WTC11 (cell line): ENCODE results near the gene MYLK4.

Experiments used
- CBFB ChIP-seq: sonication (generic); formaldehyde crosslinking; IDR thresholded peaks from 2 replicates; pipeline ENCODE4 v1.8.1; 2022; ENCODE audit warnings: mild to moderate bottlenecking, low read depth, missing genetic modification reagents
- CTCF ChIP-seq: fragments of 200-600 bp; IDR thresholded peaks from 2 replicates; pipeline ENCODE4 v1.8.0; 2022; ENCODE audit warnings: antibody characterized with exemption
- ESRRA ChIP-seq: sonication (generic); formaldehyde crosslinking; IDR thresholded peaks from 2 replicates; pipeline ENCODE4 v1.8.1; 2022; ENCODE audit warnings: mild to moderate bottlenecking, missing genetic modification reagents, borderline replicate concordance
- FOXJ3 ChIP-seq: sonication (generic); formaldehyde crosslinking; IDR thresholded peaks from 2 replicates; pipeline ENCODE4 v1.9.0; 2021; ENCODE audit warnings: missing genetic modification reagents, mild to moderate bottlenecking, borderline replicate concordance
- GTF2I ChIP-seq: fragments of 250-450 bp; sonication (Bioruptor Pico); conservative IDR thresholded peaks from 2 replicates; pipeline ENCODE4 v1.4.0; 2021; ENCODE audit warnings: mild to moderate bottlenecking
- TCF7 ChIP-seq: sonication (generic); formaldehyde crosslinking; IDR thresholded peaks from 2 replicates; pipeline ENCODE4 v1.8.0; 2022; ENCODE audit warnings: mild to moderate bottlenecking, low read depth, missing genetic modification reagents, moderate library complexity
- TEAD4 ChIP-seq: sonication (generic); formaldehyde crosslinking; IDR thresholded peaks from 2 replicates; pipeline ENCODE4 v1.8.0; 2022; ENCODE audit warnings: mild to moderate bottlenecking, missing genetic modification reagents
- ZSCAN18 ChIP-seq: fragments of 250-450 bp; sonication (Bioruptor Pico); IDR thresholded peaks from 2 replicates; pipeline ENCODE4 v2.1.2; 2022; ENCODE audit warnings: mild to moderate bottlenecking, moderate library complexity
- TF ChIP-seq, protein P1 (sequence below): sonication (generic); formaldehyde crosslinking; IDR thresholded peaks from 2 replicates; pipeline ENCODE4 v1.8.0; 2022; ENCODE audit warnings: mild to moderate bottlenecking, missing genetic modification reagents
- TF ChIP-seq, protein P2 (sequence below): sonication (generic); formaldehyde crosslinking; IDR thresholded peaks from 2 replicates; pipeline ENCODE4 v1.8.0; 2022; ENCODE audit warnings: mild to moderate bottlenecking, missing genetic modification reagents
- TF ChIP-seq, protein P3 (sequence below): sonication (generic); formaldehyde crosslinking; IDR thresholded peaks from 2 replicates; pipeline ENCODE4 v1.8.1; 2022; ENCODE audit warnings: low read depth, missing genetic modification reagents, borderline replicate concordance

- TF ChIP-seq, protein P1, sequence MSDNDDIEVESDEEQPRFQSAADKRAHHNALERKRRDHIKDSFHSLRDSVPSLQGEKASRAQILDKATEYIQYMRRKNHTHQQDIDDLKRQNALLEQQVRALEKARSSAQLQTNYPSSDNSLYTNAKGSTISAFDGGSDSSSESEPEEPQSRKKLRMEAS (CRISPR knock-in tag), result no peak
- TF ChIP-seq ESRRA (CRISPR knock-in tag) (no peak), CTCF (no peak), TCF7 (CRISPR knock-in tag) (no peak), FOXJ3 (CRISPR knock-in tag) (no peak), TEAD4 (CRISPR knock-in tag) (no peak), ZSCAN18 (no peak), GTF2I (CRISPR knock-in tag) (no peak), CBFB (CRISPR knock-in tag) (no peak)
- TF ChIP-seq, protein P2, sequence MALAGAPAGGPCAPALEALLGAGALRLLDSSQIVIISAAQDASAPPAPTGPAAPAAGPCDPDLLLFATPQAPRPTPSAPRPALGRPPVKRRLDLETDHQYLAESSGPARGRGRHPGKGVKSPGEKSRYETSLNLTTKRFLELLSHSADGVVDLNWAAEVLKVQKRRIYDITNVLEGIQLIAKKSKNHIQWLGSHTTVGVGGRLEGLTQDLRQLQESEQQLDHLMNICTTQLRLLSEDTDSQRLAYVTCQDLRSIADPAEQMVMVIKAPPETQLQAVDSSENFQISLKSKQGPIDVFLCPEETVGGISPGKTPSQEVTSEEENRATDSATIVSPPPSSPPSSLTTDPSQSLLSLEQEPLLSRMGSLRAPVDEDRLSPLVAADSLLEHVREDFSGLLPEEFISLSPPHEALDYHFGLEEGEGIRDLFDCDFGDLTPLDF (CRISPR knock-in tag), result no peak
- TF ChIP-seq, protein P3, sequence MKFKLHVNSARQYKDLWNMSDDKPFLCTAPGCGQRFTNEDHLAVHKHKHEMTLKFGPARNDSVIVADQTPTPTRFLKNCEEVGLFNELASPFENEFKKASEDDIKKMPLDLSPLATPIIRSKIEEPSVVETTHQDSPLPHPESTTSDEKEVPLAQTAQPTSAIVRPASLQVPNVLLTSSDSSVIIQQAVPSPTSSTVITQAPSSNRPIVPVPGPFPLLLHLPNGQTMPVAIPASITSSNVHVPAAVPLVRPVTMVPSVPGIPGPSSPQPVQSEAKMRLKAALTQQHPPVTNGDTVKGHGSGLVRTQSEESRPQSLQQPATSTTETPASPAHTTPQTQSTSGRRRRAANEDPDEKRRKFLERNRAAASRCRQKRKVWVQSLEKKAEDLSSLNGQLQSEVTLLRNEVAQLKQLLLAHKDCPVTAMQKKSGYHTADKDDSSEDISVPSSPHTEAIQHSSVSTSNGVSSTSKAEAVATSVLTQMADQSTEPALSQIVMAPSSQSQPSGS, result no peak
Observed at GRCh38 chr6:2795162-2795561, 44.4 kb upstream of the MYLK4 start.
